K562 (cell line): ENCODE measurements around the gene BCL2A1.

ENCODE experiments used
- FOSL1 ChIP-seq: fragments of 200-800 bp; sonication (Bioruptor generic); conservative IDR thresholded peaks from 2 replicates; pipeline ENCODE4 v1.6.1; 2016; ENCODE audit warnings: missing genetic modification characterization, missing compliant biosample characterization
- GATAD2B ChIP-seq: fragments of 450-650 bp; IDR thresholded peaks from 2 replicates; pipeline ENCODE4 v1.6.1; 2017; ENCODE audit warnings: mild to moderate bottlenecking, borderline replicate concordance
- MTA1 ChIP-seq: fragments of 450-650 bp; IDR thresholded peaks from 2 replicates; pipeline ENCODE4 v1.6.1; 2017; ENCODE audit warnings: borderline replicate concordance
- POLR2A ChIP-seq: fragments of 450-650 bp; conservative IDR thresholded peaks from 2 replicates; pipeline ENCODE4 v1.6.1; 2016
- TAF15 ChIP-seq: fragments of 200-400 bp; formaldehyde crosslinking; IDR thresholded peaks from 2 replicates; pipeline ENCODE4 v1.6.1; 2017; ENCODE audit warnings: mild to moderate bottlenecking, low read depth, low read length, moderate library complexity

- TF ChIP-seq POLR2A (no peak), FOSL1 (tag) (peak; percentile 48), MTA1 (no peak), GATAD2B (no peak), TAF15 (no peak)
These were observed 40.5 kb downstream of the BCL2A1 start for GRCh38 chr15:79930516-79930915.
